Stimulated activated CD8-positive, alpha-beta memory T cell treated with anti-CD3 and anti-CD28 coated beads, Interleukin-15, amount 100 ng/mL, for 4 hours (primary cell): ENCODE data around the gene TGM3.

Source experiments
- DNase-seq, 2 donors: peaks; one replicate each; pipeline ENCODE4 v3.0.0-alpha.2; 2020; ENCODE audit warnings: low read depth in 2 of 2

TGM3 gene

GRCh38 chr20:2338411-2339066 lies 42.7 kb downstream of the TGM3 start:
- no peak for DNase-seq

- no peak for DNase-seq
Measured at GRCh38 chr20:2340136-2340535, 44.3 kb downstream of the TGM3 start.

- DNase-seq, result no peak
Measured at GRCh38 chr20:2340823-2341222, 45.0 kb downstream of the TGM3 start.

- no peak for DNase-seq
Measured at GRCh38 chr20:2341336-2341735, 45.5 kb downstream of the TGM3 start.

- DNase-seq, result no peak
Measured at GRCh38 chr20:2342243-2342642, 46.4 kb downstream of the TGM3 start.

GRCh38 chr20:2346188-2346587 lies 50.4 kb downstream of the TGM3 start:
- DNase-seq, result no peak

GRCh38 chr20:2348336-2348735 lies 52.5 kb downstream of the TGM3 start:
- DNase-seq, result no peak

GRCh38 chr20:2349801-2350200 lies 54.0 kb downstream of the TGM3 start:
- no peak for DNase-seq

- no peak for DNase-seq
Measured at GRCh38 chr20:2350606-2351005, 54.8 kb downstream of the TGM3 start.

- no peak for DNase-seq
Measured at GRCh38 chr20:2353231-2353630, 57.4 kb downstream of the TGM3 start.

GRCh38 chr20:2357114-2357513 lies 61.3 kb downstream of the TGM3 start:
- no peak for DNase-seq

GRCh38 chr20:2358006-2358405 lies 62.2 kb downstream of the TGM3 start:
- DNase-seq, result no peak

GRCh38 chr20:2361035-2361593 lies 65.3 kb downstream of the TGM3 start:
- no peak for DNase-seq

- no peak for DNase-seq
Measured at GRCh38 chr20:2363187-2363586, 67.4 kb downstream of the TGM3 start.

GRCh38 chr20:2363587-2363986 lies 67.8 kb downstream of the TGM3 start:
- DNase-seq, result no peak

GRCh38 chr20:2364044-2364443 lies 68.2 kb downstream of the TGM3 start:
- DNase-seq, result no peak

GRCh38 chr20:2365091-2365490 lies 69.3 kb downstream of the TGM3 start:
- no peak for DNase-seq

GRCh38 chr20:2365666-2366065 lies 69.9 kb downstream of the TGM3 start:
- DNase-seq, result no peak

- DNase-seq, result no peak
Measured at GRCh38 chr20:2368621-2369020, 72.8 kb downstream of the TGM3 start.

GRCh38 chr20:2373098-2373497 lies 77.3 kb downstream of the TGM3 start:
- no peak for DNase-seq

- DNase-seq, result no peak
Measured at GRCh38 chr20:2374346-2375125, 78.7 kb downstream of the TGM3 start.

GRCh38 chr20:2378893-2379292 lies 83.1 kb downstream of the TGM3 start:
- no peak for DNase-seq
